Activated T-cell treated with anti-CD3 and anti-CD28 coated beads, Interleukin-2, amount 50 U/mL, for 4 hours (primary cell): ENCODE measurements around the gene BRME1. TPM values are rescaled to one million over a fixed set of nuclear protein-coding genes. Genes with fewer than 3 reads are reported as not detected.

Experiments used
- ATAC-seq, 2 donors: fragments of 200-7000 bp; cut with Tn5 transposase; one replicate each; pipeline ENCODE4 v1.10.0; 2021
- DNase-seq: peaks from one replicate; pipeline ENCODE4 v3.0.0-alpha.2; 2020
- H3K27me3 Mint-ChIP-seq: one replicate; pipeline ENCODE4 v1.8.0; 2021; ENCODE audit warnings: low read depth, mixed read lengths
- H3K36me3 Mint-ChIP-seq: one replicate; pipeline ENCODE4 v1.8.0; 2022; ENCODE audit warnings: mixed read lengths; ENCODE audit not compliant: insufficient read depth
- H3K4me1 Mint-ChIP-seq: one replicate; pipeline ENCODE4 v1.8.0; 2021; ENCODE audit warnings: low read depth, mixed read lengths
- H3K4me3 Mint-ChIP-seq: one replicate; pipeline ENCODE4 v1.8.0; 2021; ENCODE audit warnings: mild to moderate bottlenecking, moderate library complexity, mixed read lengths
- H3K9me3 Mint-ChIP-seq: one replicate; pipeline ENCODE4 v1.8.0; 2021; ENCODE audit warnings: mixed read lengths
- total RNA-seq, 3 donors: library from RNA; stranded (reverse); gene quantifications; one replicate each; pipeline ENCODE4 v1.2.1, GENCODE V29; 2021

The BRME1 gene
- total RNA-seq, 3 donors from 2014 or later, result 7.3 to 9.3 (median 8.9) TPM

GRCh38 chr19:13873834-13874515, 31.9 kb downstream of the BRME1 start:
- ATAC-seq, result no peak
- no peaks in the 10 kb centered on the region for H3K36me3 Mint-ChIP-seq
- no peaks in the 10 kb centered on the region for H3K9me3 Mint-ChIP-seq
- H3K4me3 Mint-ChIP-seq, result no peak overlapping the region
- no peak for DNase-seq
- H3K4me1 Mint-ChIP-seq, result peaks cover 3% of the 10 kb centered on the region
- peaks cover 10% of the 10 kb centered on the region for H3K27me3 Mint-ChIP-seq

DNA sequence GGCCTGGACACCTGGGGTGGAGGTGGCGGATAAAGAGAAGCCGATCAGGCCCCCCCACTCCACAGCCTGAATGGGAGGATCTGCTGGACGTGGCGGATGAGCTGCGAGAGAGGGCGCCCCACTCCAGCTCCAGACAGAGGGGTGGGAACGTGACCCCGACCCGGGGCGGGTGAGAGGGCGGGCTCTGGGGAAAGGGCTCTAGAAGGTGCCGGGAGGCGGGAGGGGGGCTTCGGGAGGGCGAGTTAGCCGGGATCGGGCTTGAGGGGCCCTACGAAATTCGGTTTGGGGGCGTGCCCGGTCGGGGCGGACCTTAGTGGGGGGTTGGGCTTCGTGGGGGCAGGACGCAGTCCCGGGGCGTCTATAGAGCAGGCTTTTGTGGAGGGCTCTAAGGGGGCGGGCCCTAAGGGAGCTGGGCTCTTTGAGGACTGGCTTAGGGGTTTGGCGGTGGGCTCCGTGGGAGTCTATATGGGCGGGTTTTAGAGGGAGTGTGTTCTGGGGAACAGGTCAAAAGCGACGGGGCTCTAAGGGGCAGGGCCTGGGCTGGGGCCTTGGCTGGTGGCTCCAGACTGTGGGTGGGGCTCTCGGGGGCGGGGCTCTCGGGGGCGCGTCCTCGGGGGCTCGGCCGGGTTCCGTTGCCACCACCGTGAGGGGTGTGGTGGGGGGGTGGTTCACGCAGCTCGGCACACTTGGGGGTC, 33.1 kb downstream of the BRME1 start:
- Mint-ChIP-seq H3K27me3 (peaks cover 13% of the 10 kb centered on the region), H3K4me3 (peak overlapping the region; percentile 70), H3K4me1 (peaks cover 6% of the 10 kb centered on the region), H3K9me3 (no peaks in the 10 kb centered on the region), H3K36me3 (no peaks in the 10 kb centered on the region)
- no peak for DNase-seq
- peak; percentile 88 to 89 for ATAC-seq

GRCh38 chr19:13872339-13872694, 33.6 kb downstream of the BRME1 start:
- H3K4me3 Mint-ChIP-seq, result peak overlapping the region; percentile 70
- H3K4me1 Mint-ChIP-seq, result peaks cover 6% of the 10 kb centered on the region
- no peaks in the 10 kb centered on the region for H3K9me3 Mint-ChIP-seq
- H3K27me3 Mint-ChIP-seq, result peaks cover 17% of the 10 kb centered on the region
- no peaks in the 10 kb centered on the region for H3K36me3 Mint-ChIP-seq
- DNase-seq (no peak), ATAC-seq (no peak)

- no peak overlapping the region for H3K4me3 Mint-ChIP-seq
- peaks cover 13% of the 10 kb centered on the region for H3K4me1 Mint-ChIP-seq
- peaks cover 26% of the 10 kb centered on the region for H3K27me3 Mint-ChIP-seq
- DNase-seq (no peak), ATAC-seq (no peak)
- no peaks in the 10 kb centered on the region for H3K9me3 Mint-ChIP-seq
- H3K36me3 Mint-ChIP-seq, result no peaks in the 10 kb centered on the region
These were observed 35.0 kb downstream of the BRME1 start for GRCh38 chr19:13870873-13871272.

DNA sequence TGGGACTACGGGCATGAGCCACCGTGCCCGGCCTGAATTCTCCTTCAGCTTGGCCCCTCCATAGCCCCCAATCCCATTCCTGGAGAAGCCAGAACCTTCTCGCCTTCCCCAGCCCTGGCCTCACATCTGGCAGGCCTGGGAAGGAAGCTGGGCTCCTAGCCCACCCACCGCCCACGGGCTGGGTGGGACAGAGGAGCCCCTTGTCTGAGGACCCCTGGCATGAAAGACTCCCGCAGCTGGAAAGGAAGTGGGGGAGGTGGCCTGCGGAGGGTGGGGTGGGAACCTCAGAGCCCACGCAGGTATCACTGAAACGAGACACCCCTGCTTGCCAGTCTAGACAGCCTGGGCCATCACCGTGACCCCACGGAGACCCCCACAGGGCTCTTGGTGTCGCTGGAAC, 36.6 kb downstream of the BRME1 start:
- Mint-ChIP-seq H3K4me1 (peaks cover 18% of the 10 kb centered on the region), H3K4me3 (no peak overlapping the region), H3K36me3 (no peaks in the 10 kb centered on the region), H3K9me3 (no peaks in the 10 kb centered on the region), H3K27me3 (peaks cover 29% of the 10 kb centered on the region)
- DNase-seq (no peak), ATAC-seq (no peak)

GRCh38 chr19:13868663-13869062, 37.3 kb downstream of the BRME1 start:
- Mint-ChIP-seq H3K4me1 (peaks cover 24% of the 10 kb centered on the region), H3K4me3 (no peak overlapping the region), H3K36me3 (no peaks in the 10 kb centered on the region), H3K9me3 (no peaks in the 10 kb centered on the region), H3K27me3 (peaks cover 32% of the 10 kb centered on the region)
- ATAC-seq, result no peak
- no peak for DNase-seq

DNA sequence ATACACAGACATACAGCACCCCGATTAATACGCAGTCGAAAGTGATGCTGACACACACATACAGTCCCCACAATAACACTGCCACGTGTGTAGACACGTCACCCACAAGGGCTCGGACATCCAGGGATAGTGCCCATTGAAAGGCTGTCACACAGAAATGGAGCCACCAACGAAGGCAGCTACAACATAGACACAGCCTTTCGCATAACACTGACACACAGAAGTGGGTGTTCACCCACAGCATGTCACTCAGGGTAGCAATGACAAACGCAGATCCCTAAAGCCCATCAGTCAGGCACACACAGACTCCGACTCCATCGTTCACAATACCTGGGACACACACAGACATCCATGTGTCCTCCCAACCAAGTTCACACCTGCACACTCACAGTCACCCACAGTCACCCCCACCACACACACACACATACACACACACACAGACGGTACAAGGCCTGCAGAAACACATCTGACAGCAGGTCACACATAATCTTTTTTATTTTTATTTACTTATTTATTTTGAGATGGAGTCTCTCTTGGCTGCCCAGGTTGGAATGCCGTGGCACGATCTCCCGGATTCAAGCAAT, 39.4 kb downstream of the BRME1 start:
- Mint-ChIP-seq H3K4me1 (peaks cover 31% of the 10 kb centered on the region), H3K4me3 (peak overlapping the region; percentile 70), H3K36me3 (no peaks in the 10 kb centered on the region), H3K9me3 (no peaks in the 10 kb centered on the region), H3K27me3 (peaks cover 32% of the 10 kb centered on the region)
- DNase-seq (no peak), ATAC-seq (no peak)

GRCh38 chr19:13865571-13866462, 40.1 kb downstream of the BRME1 start:
- DNase-seq (no peak), ATAC-seq (no peak)
- Mint-ChIP-seq H3K4me1 (peaks cover 38% of the 10 kb centered on the region), H3K9me3 (no peaks in the 10 kb centered on the region), H3K36me3 (no peaks in the 10 kb centered on the region), H3K4me3 (peak overlapping the region; percentile 70), H3K27me3 (peaks cover 32% of the 10 kb centered on the region)

GRCh38 chr19:13864667-13865570, 41.0 kb downstream of the BRME1 start:
- Mint-ChIP-seq H3K4me3 (peak overlapping the region; percentile 80), H3K27me3 (peaks cover 32% of the 10 kb centered on the region), H3K36me3 (no peaks in the 10 kb centered on the region), H3K4me1 (peaks cover 41% of the 10 kb centered on the region), H3K9me3 (no peaks in the 10 kb centered on the region)
- DNase-seq, result no peak
- ATAC-seq, result no peak

GRCh38 chr19:13864046-13864666, 41.8 kb downstream of the BRME1 start:
- DNase-seq (no peak), ATAC-seq (no peak)
- Mint-ChIP-seq H3K4me1 (peaks cover 46% of the 10 kb centered on the region), H3K36me3 (no peaks in the 10 kb centered on the region), H3K9me3 (no peaks in the 10 kb centered on the region), H3K27me3 (peaks cover 30% of the 10 kb centered on the region), H3K4me3 (peak overlapping the region; percentile 80)

DNA sequence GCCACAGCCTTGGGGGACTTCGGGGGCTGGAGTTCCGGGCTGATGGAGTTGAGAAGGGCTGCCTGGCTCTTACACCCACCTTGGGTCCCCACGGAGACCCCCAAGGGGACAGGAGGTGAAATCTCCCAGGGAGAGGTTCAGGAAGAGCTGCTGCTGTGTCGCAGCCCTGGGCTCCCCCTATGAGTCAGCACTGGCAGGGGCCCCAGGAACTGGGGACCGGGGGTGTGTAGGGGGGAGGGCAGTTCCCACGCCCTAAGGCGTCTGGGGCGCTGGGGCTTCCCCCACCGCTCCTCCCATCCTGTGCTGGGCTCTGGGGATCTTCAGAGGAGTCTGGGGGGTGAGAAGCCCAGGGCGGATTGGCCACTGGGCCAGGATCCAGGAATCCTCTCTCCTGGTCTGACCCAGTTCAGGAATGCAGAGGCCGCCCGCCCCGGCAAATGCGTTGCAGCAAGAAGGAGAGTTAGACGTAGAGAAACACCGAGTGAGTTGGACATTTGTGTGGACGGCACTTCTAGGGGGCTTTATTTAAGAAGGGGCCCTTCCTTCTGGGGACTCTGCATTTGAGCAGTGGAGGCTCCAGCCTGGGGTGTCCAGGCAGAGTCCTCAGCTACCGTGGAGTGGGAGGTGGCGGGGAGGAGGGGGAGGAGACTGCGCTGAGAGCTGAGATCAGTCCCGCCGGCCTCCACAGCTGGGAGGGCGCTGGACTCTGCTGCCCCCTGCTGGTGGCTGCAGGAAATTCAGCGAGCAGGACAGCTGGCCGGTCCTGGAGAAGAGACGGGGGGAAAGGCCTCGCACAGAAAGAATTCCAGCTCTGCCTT, 44.0 kb downstream of the BRME1 start:
- H3K36me3 Mint-ChIP-seq, result no peaks in the 10 kb centered on the region
- peak; percentile 86 for DNase-seq
- peaks cover 44% of the 10 kb centered on the region for H3K4me1 Mint-ChIP-seq
- H3K27me3 Mint-ChIP-seq, result peaks cover 23% of the 10 kb centered on the region
- ATAC-seq, result peak; percentile 86 to 87
- peak overlapping the region; percentile 93 for H3K4me3 Mint-ChIP-seq
- H3K9me3 Mint-ChIP-seq, result no peaks in the 10 kb centered on the region

GRCh38 chr19:13861392-13861713, 44.6 kb downstream of the BRME1 start:
- peak; percentile 12 to 18 for ATAC-seq
- Mint-ChIP-seq H3K36me3 (no peaks in the 10 kb centered on the region), H3K9me3 (no peaks in the 10 kb centered on the region), H3K4me3 (peak overlapping the region; percentile 93), H3K27me3 (peaks cover 17% of the 10 kb centered on the region), H3K4me1 (peaks cover 39% of the 10 kb centered on the region)
- no peak for DNase-seq
